HG03571 (cell line): ENCODE data around the gene GSTO2.

Source experiments
- ATAC-seq: cut with Tn5 transposase; IDR thresholded peaks from one replicate; pipeline ENCODE4 v1.9.1; 2021; ENCODE audit not compliant: unreplicated experiment

GSTO2 gene

DNA sequence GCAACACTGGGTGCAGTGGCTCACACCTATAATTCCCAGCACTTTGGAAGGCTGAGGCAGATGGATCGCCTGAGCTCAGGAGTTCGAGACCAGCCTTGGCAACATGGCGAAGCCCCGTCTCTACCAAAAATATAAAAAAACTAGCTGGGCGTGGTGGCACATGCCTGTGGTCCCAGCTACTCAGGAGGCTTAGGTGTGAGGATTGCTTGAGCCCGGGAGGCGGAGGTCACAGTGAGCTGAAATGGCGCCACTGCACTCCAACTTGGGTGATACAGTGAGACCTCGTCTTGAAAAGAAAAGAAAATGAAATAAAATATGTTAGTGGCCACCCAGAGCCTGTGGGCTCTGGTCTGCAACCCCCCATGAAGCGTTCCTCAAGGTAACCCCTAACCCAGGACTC is 55.9 kb downstream of the GSTO2 start:
- ATAC-seq: no peak

DNA sequence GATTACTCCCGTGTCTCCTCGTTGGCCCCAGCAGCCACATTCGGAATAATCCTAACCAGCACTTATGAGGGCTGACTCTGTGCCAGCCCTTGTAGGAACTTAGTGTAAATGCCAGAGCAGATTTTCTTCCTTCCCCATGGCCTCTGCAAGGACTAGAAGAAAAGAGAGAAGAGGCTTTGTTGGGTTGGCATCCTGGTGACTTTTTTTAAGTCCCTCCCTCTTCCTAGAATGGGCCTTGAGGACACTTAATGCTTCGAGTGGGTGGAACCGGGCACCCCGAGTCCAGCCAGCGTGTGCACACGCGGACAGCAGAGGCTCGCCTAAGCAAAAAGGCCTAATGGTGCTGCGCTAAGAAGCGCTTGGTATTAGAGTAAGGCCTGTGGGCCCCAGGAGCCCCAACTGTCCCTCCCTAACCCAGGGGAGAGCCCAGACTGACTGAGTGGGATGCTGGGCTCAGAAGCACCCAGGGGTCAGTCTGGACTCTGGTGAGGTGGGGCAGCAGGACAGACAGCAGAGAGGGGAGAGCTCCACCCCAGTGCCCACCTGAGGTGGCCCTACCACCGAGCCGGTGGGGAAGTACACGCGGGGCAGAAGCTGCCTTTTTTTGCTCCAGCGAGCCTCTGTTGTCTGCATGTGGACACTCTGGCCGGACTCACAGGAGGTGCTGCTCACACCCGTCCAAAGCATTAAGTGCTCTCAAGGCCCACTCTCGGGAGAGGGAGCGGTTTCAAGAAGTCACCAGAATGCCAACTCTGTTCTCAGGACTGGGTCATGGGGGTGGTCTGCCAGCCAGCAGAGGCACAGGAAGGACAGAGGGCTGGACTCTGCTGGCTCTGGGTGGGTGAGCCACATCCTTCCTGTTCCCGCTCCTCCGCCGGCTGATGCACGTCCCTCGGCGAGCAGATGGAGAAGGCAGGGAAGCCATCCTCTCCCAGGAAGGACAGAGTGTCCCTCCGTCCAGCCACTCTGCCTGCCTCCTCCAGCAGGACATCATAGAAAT is 56.8 kb downstream of the GSTO2 start:
- ATAC-seq: no peak

DNA sequence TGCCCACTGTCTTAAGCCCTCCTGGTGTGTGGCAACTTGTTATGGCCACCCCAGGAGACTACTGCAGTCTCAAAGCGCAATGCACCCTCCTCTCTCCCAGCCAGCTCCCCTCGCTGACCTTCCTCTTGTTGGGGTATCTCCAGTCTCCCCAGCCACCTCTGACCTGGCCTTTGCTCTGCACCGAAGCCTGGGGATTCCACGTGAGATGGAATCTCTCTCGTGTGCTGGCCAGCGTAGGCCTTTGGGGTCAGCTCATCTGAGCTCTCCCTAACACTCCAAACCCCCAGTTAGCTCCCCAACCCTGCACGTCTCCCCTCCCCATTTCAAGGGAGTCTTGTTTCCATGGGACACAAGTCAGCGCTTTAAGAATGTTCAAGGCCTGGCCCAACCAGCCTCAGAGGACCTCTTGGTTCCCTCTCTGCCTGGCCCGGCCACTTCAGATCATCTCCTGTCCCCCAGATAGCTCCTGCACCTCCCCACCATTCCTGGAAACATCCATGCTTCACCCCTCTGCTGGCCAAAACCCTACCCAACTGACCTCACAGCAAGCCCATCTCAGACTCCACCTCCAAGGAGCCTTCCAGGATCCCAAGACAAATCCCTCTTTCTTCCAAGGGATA is 58.1 kb downstream of the GSTO2 start:
- ATAC-seq: no peak

DNA sequence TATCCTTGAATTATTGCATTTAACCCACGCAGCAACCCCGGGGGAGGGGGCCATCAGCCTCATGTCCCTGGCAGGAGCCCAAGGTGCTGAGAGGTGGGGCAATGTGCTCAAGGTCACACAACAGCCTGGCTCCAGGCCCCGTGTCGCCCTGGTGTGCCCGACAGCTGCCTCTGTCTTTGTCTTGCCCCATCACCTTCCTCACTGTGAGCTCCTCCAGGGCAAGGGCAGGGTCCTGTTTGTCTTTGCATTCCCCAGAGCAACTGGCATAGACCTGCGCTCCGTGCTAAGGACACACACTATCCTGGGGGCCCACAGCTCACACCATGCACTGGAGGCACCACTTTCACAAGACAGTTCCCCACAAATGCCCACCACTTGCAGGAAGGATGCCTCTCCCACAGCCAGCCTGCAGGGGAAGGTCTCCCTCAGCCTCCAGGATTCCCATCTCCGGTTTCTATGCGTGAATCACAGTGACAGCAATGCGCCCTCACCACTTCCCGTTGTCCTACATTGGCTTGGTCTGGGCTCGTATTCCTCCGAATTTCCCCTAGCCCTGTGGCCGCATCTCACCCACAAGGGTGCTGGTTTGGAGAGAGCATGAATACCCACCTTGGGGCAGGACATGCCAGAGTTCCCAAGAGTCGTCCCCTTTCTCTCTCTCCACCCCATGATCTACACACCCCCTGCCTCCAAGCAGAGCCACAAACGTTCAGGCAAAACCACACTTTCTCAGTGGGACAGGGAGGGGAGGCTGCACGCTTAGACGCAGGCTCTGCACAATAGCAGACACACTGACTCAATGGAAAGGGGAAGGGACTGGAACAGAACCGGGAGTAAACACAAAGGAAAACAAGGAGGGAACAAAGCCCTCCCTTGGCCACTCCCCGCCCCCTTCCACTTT is 59.0 kb downstream of the GSTO2 start:
- ATAC-seq: no peak

DNA sequence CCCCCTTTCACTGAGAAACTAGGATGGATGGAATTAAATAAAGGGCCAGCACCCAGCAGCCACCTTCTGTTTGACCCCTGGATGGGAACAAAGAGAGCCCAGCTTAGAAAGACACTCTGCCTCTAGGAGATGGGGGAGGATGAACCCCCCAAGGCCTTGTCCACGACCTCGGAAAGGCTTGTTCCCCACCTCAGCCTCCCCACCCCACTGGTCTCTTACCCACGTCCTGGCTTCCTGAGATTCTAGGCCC is 59.6 kb downstream of the GSTO2 start:
- ATAC-seq: no peak

DNA sequence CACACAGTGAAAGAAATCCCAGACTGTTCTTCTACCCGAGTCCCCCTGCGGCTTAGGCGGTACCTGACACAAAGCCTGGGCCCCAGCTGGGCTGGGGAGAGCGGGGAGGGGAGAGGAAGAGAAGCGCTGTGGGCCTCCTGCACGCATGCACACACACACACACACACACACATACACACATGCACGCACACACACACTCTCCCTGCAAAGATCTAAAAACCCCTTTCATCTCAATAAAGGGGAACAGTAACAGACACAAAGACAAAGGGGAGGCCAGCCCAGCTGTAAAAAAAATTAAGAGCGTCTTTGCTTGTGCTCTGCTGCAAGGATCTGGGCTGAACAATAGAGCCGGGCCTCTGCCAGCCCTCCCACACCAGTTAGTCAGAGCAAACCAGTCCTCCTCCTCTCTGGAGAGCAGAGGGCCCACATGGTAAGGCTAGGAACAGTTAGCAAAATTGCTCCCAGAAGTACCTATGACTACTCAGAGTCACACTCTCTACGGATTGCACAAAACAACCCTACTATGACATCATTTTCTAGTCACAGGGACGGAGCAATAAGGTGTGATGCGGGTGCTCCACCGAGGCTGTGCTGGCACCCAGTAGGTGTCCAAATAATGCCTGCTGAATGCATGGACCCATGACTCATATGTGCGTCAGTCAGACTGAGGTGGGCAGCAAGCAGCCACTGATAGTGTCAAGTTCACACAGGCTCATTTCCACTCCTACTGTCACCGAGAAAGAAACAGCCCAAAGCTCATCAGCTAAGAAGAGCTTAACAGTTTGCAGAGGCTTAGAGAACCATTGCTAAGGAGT is 60.1 kb downstream of the GSTO2 start:
- ATAC-seq: peak; percentile 62

DNA sequence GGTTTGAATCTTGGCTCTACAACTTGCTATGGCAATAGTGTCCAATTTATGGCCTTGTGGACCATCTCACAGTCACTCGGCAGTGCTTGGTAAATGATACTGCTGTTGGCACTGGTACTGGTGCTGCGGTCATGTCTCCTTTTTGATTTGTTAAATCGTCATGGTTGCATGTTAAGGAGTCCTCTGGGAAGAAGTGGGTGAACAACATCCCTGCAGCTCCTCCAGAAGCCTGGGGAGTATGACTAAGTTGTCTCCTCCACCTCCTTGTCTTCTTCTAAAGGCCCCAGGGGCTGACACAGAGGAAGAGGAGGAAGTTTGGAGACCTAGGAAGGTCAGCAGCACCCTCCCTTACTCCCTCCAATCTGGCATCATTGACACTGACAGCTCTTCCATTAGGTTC is 60.8 kb downstream of the GSTO2 start:
- ATAC-seq: no peak

DNA sequence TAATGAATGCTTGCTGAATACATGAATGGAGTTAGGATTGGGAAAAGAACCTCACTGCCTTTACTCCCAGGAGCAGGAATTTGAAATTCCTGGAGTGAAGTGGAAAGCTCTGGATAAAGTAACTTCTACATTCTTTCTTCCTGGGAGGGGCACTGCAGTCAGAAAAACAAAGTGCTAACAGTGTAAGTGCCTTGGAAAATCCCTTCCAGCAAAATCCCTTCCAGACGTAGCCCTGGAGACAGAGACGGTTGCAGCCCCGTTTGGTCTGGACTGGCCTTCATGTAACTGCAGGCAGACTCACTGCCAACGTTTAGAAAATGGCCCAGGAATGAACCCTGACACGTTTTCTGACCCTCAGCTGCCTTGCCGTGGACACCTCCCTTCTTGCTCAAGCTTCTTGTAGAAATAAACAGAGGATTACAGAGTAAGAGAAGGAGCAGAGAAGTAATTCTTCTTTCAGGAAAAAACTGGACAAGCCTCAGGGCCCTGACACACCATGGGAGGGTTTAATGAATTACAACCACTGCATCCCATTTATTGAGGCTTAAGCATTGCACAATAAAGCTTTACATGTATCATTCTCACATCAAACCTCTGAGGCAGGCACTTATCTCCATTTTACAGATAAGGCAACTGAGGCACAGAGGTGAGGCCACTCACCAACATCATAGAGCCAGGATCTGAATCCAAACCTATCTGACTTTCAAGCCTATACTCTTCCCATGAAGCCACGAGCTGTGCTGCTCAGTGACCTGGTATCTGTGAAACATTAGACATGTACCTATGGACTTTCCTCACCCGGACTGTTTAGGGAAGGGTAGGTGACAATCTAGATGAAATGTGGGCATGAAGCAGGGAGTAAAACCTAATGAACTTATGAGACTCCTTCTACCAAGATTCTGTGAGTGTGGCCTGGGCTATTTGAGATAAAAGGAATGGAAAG is 61.5 kb downstream of the GSTO2 start:
- ATAC-seq: no peak

DNA sequence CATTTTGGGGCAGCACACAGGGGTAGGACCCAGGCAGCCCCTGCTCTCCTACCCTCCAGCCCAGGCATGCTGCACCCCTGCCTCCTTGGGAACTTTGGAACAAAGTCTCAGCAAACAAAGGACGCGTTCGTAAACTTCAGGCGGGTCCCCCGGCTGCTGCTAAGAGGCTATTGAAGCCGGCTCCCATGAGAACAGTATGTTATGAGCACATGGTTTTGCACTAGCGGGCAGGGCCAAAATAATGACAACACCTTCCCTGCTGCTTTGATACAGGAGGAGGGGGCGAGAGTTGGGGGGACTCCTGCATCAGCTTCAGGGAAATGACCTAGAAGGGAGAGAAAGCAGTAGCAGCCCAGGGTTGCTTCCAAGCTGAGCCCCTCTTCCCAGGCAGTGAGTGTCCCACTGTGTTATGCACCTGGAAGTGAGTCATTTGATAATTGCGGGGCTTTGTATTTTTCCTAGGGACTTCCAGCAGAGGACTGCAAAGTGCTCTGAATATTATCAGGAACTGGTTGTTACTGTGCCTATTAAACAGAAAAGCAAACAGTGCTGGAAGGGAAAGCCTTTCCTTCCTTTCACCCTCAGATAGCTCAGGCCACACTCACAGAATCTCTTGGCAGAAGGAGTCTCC is 62.3 kb downstream of the GSTO2 start:
- no peak for ATAC-seq

DNA sequence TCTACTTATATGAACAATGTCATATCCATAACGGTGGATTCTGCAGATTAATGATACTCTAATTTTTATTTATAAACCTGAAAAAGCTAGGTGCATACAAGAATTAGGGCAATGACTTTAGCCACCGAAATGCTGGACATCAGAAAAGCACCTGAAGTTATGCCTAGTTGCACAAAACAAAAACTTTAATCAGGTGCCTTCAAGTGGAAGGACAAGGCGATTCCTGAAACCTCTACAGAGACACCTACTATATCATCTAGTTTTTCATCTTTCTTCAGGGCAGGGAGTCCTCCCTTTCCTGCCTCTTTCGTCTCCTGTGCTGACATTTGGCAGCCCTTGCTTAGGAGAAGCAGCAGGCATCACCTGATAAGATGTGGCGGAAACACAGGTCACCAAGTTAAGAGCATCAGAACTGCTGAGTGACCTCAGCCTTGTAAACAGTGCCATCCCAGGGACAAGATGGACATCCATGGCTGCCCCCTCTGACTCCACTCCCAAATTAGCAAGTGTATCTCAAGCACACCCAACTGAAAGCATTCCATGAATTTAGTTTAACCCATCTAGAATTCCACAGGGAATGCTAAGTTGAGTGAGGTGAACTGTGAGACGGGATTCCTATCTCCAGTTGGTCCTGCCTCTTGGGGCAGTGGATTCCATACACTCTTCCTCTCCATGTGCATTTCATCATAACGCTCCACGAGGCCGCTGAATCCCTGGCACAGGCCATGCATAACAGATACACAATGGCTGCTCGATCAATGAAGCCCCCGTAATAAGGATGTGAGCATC is 63.5 kb downstream of the GSTO2 start:
- no peak for ATAC-seq

DNA sequence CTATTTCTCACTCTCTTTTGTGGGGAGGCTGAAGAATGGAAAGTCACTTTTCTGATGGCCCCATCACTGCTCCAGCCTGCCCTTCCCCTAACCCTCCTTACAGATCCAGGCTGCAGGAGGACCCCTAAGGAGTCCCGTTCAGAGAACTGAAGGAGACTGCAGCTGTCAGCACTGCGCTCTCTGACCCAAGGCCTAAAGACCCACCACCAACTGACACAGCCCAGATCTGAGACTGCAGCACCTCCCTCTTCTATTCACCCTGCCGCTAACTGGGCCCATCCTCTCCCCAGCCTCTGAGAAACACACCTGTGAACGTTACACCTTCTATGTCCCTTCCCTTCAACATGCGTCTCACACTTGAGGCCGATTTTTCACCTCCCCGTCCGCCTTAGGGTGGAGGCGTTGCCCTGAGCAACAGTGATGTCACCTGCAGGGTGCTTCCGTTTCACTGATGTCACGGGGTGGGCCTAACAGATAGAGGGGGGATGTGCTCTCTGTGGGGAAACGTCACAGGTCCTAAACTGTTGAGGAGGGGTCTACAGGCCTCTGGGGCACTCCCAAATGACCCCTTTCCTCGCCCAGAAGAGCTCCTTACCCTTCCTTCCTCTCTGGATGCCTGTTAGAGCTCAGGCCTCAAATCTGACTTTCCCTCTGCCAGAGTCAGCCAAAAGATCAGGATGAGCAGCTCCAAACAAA is 64.2 kb downstream of the GSTO2 start:
- no peak for ATAC-seq

DNA sequence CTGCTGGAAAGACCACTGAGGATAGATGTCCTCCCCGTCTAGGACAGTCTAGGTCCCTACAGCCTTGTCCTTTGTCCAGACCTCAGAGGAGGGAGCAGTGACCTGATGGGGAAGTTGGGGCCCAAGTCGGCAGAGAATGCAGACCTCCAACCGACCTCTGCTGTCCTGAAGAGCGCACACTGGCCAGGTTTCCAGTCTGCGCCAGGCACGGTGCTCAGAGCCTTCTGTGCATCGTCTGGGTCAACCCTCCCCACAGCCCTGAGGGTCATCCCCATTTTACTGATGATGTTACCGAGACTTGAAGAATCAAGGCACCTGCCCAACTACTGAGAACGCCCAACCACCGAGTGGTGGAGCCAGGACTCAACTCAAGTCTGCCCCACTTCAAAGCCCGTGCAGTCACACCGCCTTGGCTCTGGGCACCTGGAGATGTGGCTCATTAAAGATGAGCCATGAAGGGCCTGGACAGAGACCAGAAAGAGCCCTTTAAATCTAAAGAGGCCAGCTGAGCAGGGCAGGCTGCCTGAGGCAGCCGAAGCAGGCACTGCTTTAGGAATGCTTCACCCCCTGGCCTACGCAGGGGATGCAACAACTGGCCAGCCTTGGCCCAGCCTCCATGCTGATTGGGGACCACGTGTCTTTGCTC is 64.9 kb downstream of the GSTO2 start:
- ATAC-seq: no peak

DNA sequence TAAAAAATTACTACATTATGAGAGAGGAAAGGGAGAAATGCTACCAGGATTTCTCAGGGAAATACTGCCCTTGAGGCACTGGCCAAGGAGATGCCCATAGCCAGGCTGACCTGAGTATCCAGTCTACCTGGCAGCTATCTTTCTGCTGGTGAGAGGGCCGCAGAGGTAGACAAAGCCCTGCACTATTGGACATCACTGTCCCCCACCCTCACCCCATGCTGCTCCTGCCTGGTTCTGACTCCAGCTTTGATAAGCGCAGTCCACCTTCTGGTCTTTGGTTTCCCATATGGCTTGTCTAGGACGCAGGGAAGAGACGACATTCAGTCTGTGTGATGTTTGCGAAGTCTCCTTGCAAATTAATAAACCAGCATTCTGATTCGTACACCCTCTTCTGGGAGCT is 65.6 kb downstream of the GSTO2 start:
- no peak for ATAC-seq

DNA sequence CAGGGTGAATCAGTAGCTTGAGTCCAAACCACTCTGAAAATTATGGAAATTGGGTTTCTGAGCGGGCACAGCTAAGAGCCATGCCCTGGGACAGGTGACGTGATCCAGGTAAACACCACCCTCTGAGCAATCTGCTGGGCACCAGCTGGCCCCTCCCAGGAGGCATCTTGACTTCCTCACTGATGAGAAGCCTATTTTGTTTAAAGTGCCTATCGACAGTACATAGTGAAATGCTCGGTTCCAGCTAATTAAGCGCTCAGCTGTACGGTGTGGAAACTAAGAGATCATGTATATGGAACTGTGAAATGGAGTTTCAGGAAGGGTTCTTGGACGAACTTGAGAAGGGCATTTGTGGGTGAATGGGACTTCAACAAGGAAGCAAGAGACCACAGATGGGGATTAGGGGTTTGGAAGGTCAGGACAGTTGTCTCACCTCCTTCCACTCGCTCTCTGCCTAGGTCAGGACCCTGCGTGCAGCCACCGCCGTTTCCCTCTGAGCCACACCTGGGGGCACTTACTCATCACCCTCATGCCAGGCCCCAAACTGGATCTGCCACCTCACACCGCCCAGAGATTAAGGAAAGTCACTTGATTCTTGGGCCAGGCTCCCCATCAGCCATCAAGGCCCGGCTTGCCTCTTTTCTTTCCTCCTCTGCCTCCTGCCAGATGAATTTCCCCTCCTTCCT is 66.1 kb downstream of the GSTO2 start:
- ATAC-seq: no peak

DNA sequence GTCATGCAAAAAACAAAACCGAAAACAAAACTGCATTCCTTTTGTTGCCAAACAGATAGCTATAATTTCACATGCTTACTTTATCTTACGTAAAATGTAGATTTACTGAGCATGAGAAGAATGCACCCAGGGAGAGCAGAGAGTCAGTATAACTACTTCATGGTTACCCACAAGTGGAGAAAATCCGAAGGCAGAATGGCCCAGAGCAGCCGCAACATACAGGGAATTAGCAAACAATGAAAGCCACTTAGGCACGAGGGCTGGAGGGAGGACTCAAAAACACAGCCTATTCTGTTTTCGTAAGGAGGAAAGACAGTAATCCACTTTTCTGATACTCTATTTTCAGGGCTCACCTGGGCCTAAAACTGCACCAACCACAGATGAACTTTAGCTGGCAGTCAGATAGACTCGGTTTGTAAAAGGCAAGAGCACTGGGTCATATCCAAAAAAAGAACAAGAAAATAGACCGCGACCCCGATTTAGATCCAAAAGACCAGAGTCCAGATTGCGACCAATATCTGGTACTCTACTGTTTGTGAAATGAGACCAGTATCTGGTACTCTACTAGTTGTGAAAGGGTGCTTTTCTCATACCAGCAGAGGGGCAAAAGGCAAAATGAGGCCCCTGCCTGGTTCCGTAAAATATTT is 68.0 kb downstream of the GSTO2 start:
- ATAC-seq: peak; percentile 28

DNA sequence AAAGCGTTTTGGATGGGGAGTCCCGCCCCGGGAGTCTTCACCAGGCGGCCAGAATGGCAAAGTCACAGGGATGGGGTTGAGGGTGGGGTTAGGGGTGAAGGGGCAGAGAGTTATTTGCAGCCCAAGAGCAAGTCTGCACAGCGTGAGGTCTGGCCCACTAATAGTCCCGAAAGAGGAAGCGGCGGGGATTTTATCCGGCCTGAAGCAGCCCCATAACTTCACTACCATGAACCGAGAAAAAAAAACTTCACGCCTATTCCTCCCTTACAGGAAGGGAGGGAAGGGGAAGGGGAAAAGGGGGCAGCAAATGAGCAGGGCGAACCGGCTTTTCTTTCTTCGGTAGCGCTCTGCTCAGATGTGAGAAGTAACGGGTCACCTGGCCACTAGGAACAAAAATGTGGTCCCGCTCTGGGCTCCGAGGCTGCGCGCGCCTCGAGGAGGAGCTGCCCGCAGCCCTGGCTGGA is 68.6 kb downstream of the GSTO2 start:
- peak; percentile 35 for ATAC-seq
